DLD1 (cell line): ENCODE data around the gene MSX2.

Experiments
- in situ Hi-C: cut with HindIII; loops from 2 replicates; pipeline ENCODE4 v1.10.0; 2017; ENCODE audit warnings: low sequenced_read_pairs

The MSX2 gene

GRCh38 chr5:174765540-174765939 is 41.2 kb downstream of the MSX2 start:
- in situ Hi-C loops: no loop called here

GRCh38 chr5:174767670-174768069 is 43.3 kb downstream of the MSX2 start:
- in situ Hi-C loops: no loop called here

- in situ Hi-C loops: no loop called here
Observed at GRCh38 chr5:174769005-174769404, 44.6 kb downstream of the MSX2 start.

- in situ Hi-C loops: no loop called here
Observed at GRCh38 chr5:174773371-174773770, 49.0 kb downstream of the MSX2 start.

GRCh38 chr5:174775081-174775480 is 50.7 kb downstream of the MSX2 start:
- in situ Hi-C loops: no loop called here

GRCh38 chr5:174777111-174777510 is 52.7 kb downstream of the MSX2 start:
- in situ Hi-C loops: no loop called here

GRCh38 chr5:174777583-174777982 is 53.2 kb downstream of the MSX2 start:
- in situ Hi-C loops: no loop called here
